NCI-H187 (cell line): ENCODE results near the gene IGFBPL1.

Experiments
- DNase-seq, 2 experiments: peaks; one replicate each; lab custom pipeline; 2025; lab: John Stamatoyannopoulos, UW

Gene IGFBPL1

GRCh38 chr9:38395653-38396370 lies 28.4 kb downstream of the IGFBPL1 start:
- DNase-seq: no peak

GRCh38 chr9:38394416-38394815 lies 29.8 kb downstream of the IGFBPL1 start:
- DNase-seq: no peak

- DNase-seq: no peak
These were observed 31.0 kb downstream of the IGFBPL1 start for GRCh38 chr9:38393128-38393796.

GRCh38 chr9:38392235-38393127 lies 31.8 kb downstream of the IGFBPL1 start, which contains the start of gene ALDH1B1:
ALDH1B1 (plus strand) TSS chr9:38392702; CDS start chr9:38395749, 3,047 bp downstream.
- peak; percentile 34 to 43 for DNase-seq

GRCh38 chr9:38391278-38392118 lies 32.8 kb downstream of the IGFBPL1 start:
- DNase-seq: no peak

GRCh38 chr9:38390851-38391250 lies 33.4 kb downstream of the IGFBPL1 start:
- DNase-seq: no peak

GRCh38 chr9:38390442-38390841 lies 33.8 kb downstream of the IGFBPL1 start:
- DNase-seq: no peak

GRCh38 chr9:38389313-38389712 lies 34.9 kb downstream of the IGFBPL1 start:
- DNase-seq: no peak

GRCh38 chr9:38388283-38389223 lies 35.7 kb downstream of the IGFBPL1 start:
- DNase-seq: no peak

- DNase-seq: no peak
These were observed 36.5 kb downstream of the IGFBPL1 start for GRCh38 chr9:38387751-38388150.

- DNase-seq: no peak
These were observed 37.2 kb downstream of the IGFBPL1 start for GRCh38 chr9:38387066-38387465.

- DNase-seq: no peak
These were observed 37.8 kb downstream of the IGFBPL1 start for GRCh38 chr9:38386319-38386895.

- no peak for DNase-seq
These were observed 38.4 kb downstream of the IGFBPL1 start for GRCh38 chr9:38385896-38386295.

GRCh38 chr9:38384990-38385848 lies 39.0 kb downstream of the IGFBPL1 start:
- no peak for DNase-seq

- no peak for DNase-seq
These were observed 42.1 kb downstream of the IGFBPL1 start for GRCh38 chr9:38382141-38382540.

- no peak for DNase-seq
These were observed 43.3 kb downstream of the IGFBPL1 start for GRCh38 chr9:38380872-38381534.

GRCh38 chr9:38380230-38380871 lies 43.9 kb downstream of the IGFBPL1 start:
- DNase-seq: no peak
